SK-N-SH treated with all-trans-retinoic acid at 6 μM for 48 hours (cell line): ENCODE data around the gene PLCE1.

Experiments
- ATAC-seq: fragments of 200-7000 bp; cut with Tn5 transposase; 3 replicates; pipeline ENCODE4 v1.9.1; 2020; ENCODE audit warnings: mild to moderate bottlenecking, moderate library complexity
- BACH2 ChIP-seq: fragments of 250-450 bp; sonication (Bioruptor Pico); IDR thresholded peaks from 2 replicates; pipeline ENCODE4 v1.9.0; 2021; ENCODE audit warnings: mild to moderate bottlenecking, borderline replicate concordance
- CSDC2 ChIP-seq: fragments of 250-450 bp; sonication (Bioruptor Pico); IDR thresholded peaks from 2 replicates; pipeline ENCODE4 v1.5.0; 2020; ENCODE audit warnings: mild to moderate bottlenecking, moderate library complexity
- ESRRG ChIP-seq: fragments of 250-450 bp; sonication (Bioruptor Pico); IDR thresholded peaks from 2 replicates; pipeline ENCODE4 v1.6.1; 2021; ENCODE audit warnings: mild to moderate bottlenecking
- GLIS3 ChIP-seq: fragments of 250-450 bp; sonication (Bioruptor Pico); IDR thresholded peaks from 2 replicates; pipeline ENCODE4 v1.5.0; 2020; ENCODE audit warnings: mild to moderate bottlenecking, moderate library complexity
- ISL1 ChIP-seq: fragments of 250-450 bp; sonication (Bioruptor Pico); IDR thresholded peaks from 2 replicates; pipeline ENCODE4 v2.1.2; 2022; ENCODE audit warnings: mild to moderate bottlenecking, moderate library complexity
- OSR1 ChIP-seq: fragments of 250-450 bp; sonication (Bioruptor Pico); IDR thresholded peaks from 2 replicates; pipeline ENCODE4 v1.8.0; 2022; ENCODE audit warnings: moderate library complexity, mild to moderate bottlenecking, inconsistent platforms
- RARB ChIP-seq: fragments of 250-450 bp; sonication (Bioruptor Pico); IDR thresholded peaks from 2 replicates; pipeline ENCODE4 v1.8.0; 2021; ENCODE audit warnings: mild to moderate bottlenecking, moderate library complexity
- SNAI2 ChIP-seq: fragments of 250-450 bp; sonication (Bioruptor Pico); IDR thresholded peaks from 2 replicates; pipeline ENCODE4 v1.5.0; 2020; ENCODE audit warnings: mild to moderate bottlenecking, moderate library complexity
- TCF4 ChIP-seq: fragments of 250-450 bp; sonication (Bioruptor Pico); IDR thresholded peaks from 2 replicates; pipeline ENCODE4 v1.8.0; 2021; ENCODE audit warnings: mild to moderate bottlenecking, moderate library complexity, borderline replicate concordance
- TOX ChIP-seq: fragments of 250-450 bp; sonication (Bioruptor Pico); IDR thresholded peaks from 2 replicates; pipeline ENCODE4 v1.8.0; 2021; ENCODE audit warnings: mild to moderate bottlenecking, moderate library complexity, borderline replicate concordance
- ZC3H10 ChIP-seq: fragments of 250-450 bp; sonication (Bioruptor Pico); IDR thresholded peaks from 2 replicates; pipeline ENCODE4 v1.5.1; 2021; ENCODE audit warnings: mild to moderate bottlenecking, moderate library complexity
- ZFP30 ChIP-seq: fragments of 450-650 bp; formaldehyde crosslinking; IDR thresholded peaks from 2 replicates; pipeline ENCODE4 v1.5.0; 2022; ENCODE audit warnings: mild to moderate bottlenecking, moderate library complexity
- ZNF565 ChIP-seq: fragments of 450-650 bp; formaldehyde crosslinking; conservative IDR thresholded peaks from 2 replicates; pipeline ENCODE4 v1.5.0; 2020; ENCODE audit warnings: low read depth, mild to moderate bottlenecking, moderate library complexity
- ZNF70 ChIP-seq: fragments of 450-650 bp; formaldehyde crosslinking; IDR thresholded peaks from 2 replicates; pipeline ENCODE4 v1.5.0; 2020; ENCODE audit warnings: mild to moderate bottlenecking, moderate library complexity
- TF ChIP-seq, protein P1 (sequence below): fragments of 250-450 bp; sonication (Bioruptor Pico); IDR thresholded peaks from 2 replicates; pipeline ENCODE4 v1.5.1; 2021; ENCODE audit warnings: mild to moderate bottlenecking, moderate library complexity
- TF ChIP-seq, protein P2 (sequence below): fragments of 250-450 bp; sonication (Bioruptor Pico); IDR thresholded peaks from 2 replicates; pipeline ENCODE4 v1.5.0; 2020; ENCODE audit warnings: mild to moderate bottlenecking, moderate library complexity
- TF ChIP-seq, protein P3 (sequence below): fragments of 250-450 bp; sonication (Bioruptor Pico); IDR thresholded peaks from 2 replicates; pipeline ENCODE4 v1.5.1; 2020; ENCODE audit warnings: low read depth, mild to moderate bottlenecking, moderate library complexity
- TF ChIP-seq, protein P4 (sequence below): fragments of 250-450 bp; sonication (Bioruptor Pico); IDR thresholded peaks from 2 replicates; pipeline ENCODE4 v1.8.0; 2021; ENCODE audit warnings: low read depth, mild to moderate bottlenecking, moderate library complexity, borderline replicate concordance

Gene PLCE1

DNA sequence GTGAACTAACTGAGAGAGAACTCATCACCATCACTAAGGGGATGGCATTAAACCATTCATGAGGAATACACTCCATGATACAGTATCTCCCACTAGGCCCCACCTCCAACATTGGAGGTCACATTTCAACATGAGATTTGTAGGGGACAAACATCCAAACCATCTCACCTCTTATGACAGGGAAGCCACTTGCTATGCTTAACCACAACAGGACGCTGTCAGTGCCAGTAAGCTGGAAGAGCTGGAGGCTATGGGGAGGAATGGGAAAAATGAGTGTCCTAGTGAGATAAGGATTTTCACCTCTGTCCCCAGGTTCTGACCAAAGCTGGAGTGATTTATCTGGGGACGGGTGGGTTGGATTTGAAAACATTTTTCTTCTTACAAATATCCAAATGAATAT, 17.6 kb downstream of the PLCE1 start (continued):
- TF ChIP-seq, protein P1, sequence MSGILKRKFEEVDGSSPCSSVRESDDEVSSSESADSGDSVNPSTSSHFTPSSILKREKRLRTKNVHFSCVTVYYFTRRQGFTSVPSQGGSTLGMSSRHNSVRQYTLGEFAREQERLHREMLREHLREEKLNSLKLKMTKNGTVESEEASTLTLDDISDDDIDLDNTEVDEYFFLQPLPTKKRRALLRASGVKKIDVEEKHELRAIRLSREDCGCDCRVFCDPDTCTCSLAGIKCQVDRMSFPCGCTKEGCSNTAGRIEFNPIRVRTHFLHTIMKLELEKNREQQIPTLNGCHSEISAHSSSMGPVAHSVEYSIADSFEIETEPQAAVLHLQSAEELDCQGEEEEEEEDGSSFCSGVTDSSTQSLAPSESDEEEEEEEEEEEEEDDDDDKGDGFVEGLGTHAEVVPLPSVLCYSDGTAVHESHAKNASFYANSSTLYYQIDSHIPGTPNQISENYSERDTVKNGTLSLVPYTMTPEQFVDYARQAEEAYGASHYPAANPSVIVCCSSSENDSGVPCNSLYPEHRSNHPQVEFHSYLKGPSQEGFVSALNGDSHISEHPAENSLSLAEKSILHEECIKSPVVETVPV, result no peak
- no peak for TF ChIP-seq ZFP30 (CRISPR knock-in tag)
- no peak for TF ChIP-seq ISL1 (CRISPR knock-in tag)
- no peak for TF ChIP-seq ZC3H10
- TF ChIP-seq RARB (CRISPR knock-in tag), result no peak

DNA sequence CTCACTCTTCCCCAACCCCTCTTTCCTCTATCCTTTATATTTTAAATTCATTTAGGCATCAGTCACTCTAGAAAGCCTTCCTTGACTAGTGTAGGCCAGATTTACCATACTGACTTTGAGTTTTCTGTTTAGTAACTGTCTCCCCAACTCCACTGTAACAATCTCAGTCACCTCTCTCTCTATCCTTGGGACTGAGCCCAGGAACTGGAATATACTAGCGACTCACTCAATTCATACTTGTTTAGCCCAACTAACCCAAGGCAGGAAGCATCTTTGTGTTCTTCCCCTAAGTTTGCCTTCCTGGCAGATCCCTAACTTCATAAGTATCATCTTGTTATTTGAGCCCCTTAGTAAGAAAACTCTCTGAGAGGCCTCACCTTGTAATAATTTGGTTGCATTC, 19.1 kb downstream of the PLCE1 start:
- TF ChIP-seq ISL1 (CRISPR knock-in tag) (no peak), TCF4 (no peak), GLIS3 (CRISPR knock-in tag) (no peak), TOX (no peak), ZNF565 (CRISPR knock-in tag) (no peak), CSDC2 (CRISPR knock-in tag) (no peak), OSR1 (CRISPR knock-in tag) (no peak), RARB (CRISPR knock-in tag) (no peak), ZFP30 (CRISPR knock-in tag) (no peak), ZNF70 (CRISPR knock-in tag) (no peak), BACH2 (CRISPR knock-in tag) (no peak)
- TF ChIP-seq, protein P2, sequence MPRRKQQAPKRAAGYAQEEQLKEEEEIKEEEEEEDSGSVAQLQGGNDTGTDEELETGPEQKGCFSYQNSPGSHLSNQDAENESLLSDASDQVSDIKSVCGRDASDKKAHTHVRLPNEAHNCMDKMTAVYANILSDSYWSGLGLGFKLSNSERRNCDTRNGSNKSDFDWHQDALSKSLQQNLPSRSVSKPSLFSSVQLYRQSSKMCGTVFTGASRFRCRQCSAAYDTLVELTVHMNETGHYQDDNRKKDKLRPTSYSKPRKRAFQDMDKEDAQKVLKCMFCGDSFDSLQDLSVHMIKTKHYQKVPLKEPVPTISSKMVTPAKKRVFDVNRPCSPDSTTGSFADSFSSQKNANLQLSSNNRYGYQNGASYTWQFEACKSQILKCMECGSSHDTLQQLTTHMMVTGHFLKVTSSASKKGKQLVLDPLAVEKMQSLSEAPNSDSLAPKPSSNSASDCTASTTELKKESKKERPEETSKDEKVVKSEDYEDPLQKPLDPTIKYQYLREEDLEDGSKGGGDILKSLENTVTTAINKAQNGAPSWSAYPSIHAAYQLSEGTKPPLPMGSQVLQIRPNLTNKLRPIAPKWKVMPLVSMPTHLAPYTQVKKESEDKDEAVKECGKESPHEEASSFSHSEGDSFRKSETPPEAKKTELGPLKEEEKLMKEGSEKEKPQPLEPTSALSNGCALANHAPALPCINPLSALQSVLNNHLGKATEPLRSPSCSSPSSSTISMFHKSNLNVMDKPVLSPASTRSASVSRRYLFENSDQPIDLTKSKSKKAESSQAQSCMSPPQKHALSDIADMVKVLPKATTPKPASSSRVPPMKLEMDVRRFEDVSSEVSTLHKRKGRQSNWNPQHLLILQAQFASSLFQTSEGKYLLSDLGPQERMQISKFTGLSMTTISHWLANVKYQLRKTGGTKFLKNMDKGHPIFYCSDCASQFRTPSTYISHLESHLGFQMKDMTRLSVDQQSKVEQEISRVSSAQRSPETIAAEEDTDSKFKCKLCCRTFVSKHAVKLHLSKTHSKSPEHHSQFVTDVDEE (CRISPR knock-in tag), result no peak
- TF ChIP-seq, protein P1, result no peak
- no peak for ATAC-seq

DNA sequence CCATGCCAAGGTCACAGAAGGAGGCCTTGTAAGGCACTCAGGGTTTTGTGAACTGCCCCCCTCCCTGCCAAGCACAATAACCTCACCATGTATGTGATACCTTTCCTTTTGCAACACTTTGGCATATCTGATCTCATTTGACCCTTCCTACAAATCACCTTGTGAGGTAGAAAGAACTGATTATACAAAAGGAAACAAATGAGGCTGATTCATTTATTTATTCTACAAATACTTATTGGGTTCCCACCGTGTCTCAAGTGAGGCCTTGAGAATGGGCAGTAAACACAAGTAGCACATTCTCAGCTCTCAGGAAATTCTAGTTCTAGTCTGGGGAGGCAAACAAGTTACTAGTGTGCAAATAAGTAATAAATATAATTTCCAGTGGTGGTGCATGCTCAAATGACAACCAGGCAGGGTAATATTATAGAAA, 19.6 kb downstream of the PLCE1 start:
- no peak for ATAC-seq
- TF ChIP-seq, protein P1, result no peak
- no peak for TF ChIP-seq ZNF565 (CRISPR knock-in tag)
- TF ChIP-seq RARB (CRISPR knock-in tag), result no peak
- TF ChIP-seq ISL1 (CRISPR knock-in tag), result no peak
- no peak for TF ChIP-seq OSR1 (CRISPR knock-in tag)
- no peak for TF ChIP-seq TOX
- TF ChIP-seq SNAI2 (CRISPR knock-in tag), result no peak
- TF ChIP-seq GLIS3 (CRISPR knock-in tag), result no peak
- TF ChIP-seq, protein P2 (CRISPR knock-in tag), result no peak
- TF ChIP-seq, protein P3, sequence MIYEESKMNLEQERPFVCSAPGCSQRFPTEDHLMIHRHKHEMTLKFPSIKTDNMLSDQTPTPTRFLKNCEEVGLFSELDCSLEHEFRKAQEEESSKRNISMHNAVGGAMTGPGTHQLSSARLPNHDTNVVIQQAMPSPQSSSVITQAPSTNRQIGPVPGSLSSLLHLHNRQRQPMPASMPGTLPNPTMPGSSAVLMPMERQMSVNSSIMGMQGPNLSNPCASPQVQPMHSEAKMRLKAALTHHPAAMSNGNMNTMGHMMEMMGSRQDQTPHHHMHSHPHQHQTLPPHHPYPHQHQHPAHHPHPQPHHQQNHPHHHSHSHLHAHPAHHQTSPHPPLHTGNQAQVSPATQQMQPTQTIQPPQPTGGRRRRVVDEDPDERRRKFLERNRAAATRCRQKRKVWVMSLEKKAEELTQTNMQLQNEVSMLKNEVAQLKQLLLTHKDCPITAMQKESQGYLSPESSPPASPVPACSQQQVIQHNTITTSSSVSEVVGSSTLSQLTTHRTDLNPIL (CRISPR knock-in tag), result no peak
- TF ChIP-seq ZFP30 (CRISPR knock-in tag), result no peak
- no peak for TF ChIP-seq ESRRG
- TF ChIP-seq ZNF70 (CRISPR knock-in tag), result no peak
- TF ChIP-seq CSDC2 (CRISPR knock-in tag), result no peak
- TF ChIP-seq, protein P4, sequence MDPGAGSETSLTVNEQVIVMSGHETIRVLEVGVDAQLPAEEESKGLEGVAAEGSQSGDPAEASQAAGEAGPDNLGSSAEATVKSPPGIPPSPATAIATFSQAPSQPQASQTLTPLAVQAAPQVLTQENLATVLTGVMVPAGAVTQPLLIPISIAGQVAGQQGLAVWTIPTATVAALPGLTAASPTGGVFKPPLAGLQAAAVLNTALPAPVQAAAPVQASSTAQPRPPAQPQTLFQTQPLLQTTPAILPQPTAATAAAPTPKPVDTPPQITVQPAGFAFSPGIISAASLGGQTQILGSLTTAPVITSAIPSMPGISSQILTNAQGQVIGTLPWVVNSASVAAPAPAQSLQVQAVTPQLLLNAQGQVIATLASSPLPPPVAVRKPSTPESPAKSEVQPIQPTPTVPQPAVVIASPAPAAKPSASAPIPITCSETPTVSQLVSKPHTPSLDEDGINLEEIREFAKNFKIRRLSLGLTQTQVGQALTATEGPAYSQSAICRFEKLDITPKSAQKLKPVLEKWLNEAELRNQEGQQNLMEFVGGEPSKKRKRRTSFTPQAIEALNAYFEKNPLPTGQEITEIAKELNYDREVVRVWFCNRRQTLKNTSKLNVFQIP (CRISPR knock-in tag), result no peak
